ENCODE data around the gene TUBE1.

The TUBE1 gene

DNA sequence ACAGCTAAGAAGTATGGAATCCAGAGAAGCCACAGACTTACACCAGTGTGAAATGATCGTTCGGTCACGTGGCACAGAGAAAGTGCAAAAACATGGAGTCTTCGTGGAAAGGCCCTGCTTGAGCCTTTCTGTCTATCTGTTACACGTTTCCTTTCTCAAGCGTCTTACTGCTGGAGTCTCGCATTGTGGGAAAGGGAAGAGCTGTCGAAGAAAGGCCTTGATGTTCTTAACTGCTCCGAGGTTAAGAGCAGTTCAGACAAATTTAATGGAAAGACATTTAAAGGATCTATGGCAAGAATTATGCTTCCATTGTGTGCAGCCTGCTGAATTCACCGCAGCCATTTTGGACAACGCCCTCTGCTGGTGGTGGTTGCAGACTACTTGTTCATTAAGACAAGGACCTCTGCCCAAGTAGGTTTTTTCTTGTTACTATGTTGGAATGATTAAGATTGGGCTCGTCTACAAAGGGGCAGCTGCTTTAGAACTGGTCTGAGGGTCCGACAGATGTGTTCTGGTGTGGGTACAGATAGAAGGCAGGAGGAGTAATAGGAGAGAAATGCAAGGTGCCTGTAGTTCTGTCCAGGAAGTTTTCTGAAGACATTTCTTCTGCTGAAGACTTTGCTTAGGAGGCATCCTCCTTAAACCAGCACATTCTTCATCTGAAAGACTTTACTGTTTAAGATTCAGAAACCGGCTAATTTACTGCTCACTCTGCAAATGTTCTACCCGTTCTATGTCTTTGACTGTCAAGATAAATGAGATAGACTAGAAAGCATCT is 58.0 kb downstream of the TUBE1 start:
- peak overlapping the region; percentile 91 for H3K27ac Mint-ChIP-seq (ENCODE audit: low read depth)
- H3K36me3 Mint-ChIP-seq (ENCODE audit: insufficient read depth): no peaks in the 10 kb centered on the region
- H3K9me3 Mint-ChIP-seq: peaks cover 5% of the 10 kb centered on the region
- H3K4me3 Mint-ChIP-seq: peak overlapping the region; percentile 55
- H3K4me1 Mint-ChIP-seq: peaks cover 52% of the 10 kb centered on the region
- ATAC-seq (replicated peaks; ENCODE audit: extremely low read depth, poor library complexity, severe bottlenecking): no peak
- no peaks in the 10 kb centered on the region for H3K27me3 Mint-ChIP-seq
- DNase-seq (ENCODE audit: low spot score in 2 of 2): peak in 1 of 2 donors; percentile 47

DNA sequence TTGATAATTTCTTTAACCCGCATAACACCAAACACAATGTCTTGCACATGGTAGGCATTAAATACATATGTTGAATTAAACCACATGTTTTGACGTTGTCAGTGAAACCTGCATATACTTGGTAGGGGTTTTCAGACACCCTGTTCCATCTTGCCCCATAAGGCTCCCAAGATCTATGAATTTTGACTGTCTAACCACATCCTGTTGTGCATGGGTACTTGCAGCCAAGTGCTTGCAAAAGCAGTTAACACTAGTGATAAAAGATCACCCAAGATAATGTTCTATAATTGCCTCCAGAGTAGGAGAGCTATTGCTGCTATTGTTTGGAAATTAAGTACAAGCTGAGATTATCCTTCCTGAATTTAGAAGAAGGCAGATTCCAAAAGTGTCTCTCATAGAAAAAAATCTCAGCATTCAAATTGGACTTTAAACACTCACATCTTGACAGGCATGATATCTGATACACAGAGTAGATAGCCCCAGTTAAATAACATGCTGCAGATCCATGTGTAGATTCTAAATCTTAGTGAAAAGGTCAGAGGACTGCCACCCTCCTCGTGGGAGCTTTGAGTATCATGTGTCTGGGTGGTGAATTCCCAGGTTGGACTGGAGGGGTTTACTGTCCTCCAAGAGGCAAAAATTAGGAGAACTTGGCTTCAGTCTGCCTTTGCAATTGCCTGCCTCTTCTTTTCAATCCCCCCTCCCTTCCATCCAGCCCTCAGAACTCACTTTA is 59.2 kb downstream of the TUBE1 start:
- Mint-ChIP-seq H3K36me3 (ENCODE audit: insufficient read depth) (no peaks in the 10 kb centered on the region), H3K27ac (ENCODE audit: low read depth) (peak overlapping the region; percentile 91), H3K4me3 (peak overlapping the region; percentile 65), H3K4me1 (peaks cover 53% of the 10 kb centered on the region), H3K9me3 (peaks cover 7% of the 10 kb centered on the region), H3K27me3 (no peaks in the 10 kb centered on the region)
- ATAC-seq (replicated peaks; ENCODE audit: extremely low read depth, poor library complexity, severe bottlenecking): peak; percentile 98
- peak; percentile 20 to 56 for DNase-seq (ENCODE audit: low spot score in 2 of 2)

DNA sequence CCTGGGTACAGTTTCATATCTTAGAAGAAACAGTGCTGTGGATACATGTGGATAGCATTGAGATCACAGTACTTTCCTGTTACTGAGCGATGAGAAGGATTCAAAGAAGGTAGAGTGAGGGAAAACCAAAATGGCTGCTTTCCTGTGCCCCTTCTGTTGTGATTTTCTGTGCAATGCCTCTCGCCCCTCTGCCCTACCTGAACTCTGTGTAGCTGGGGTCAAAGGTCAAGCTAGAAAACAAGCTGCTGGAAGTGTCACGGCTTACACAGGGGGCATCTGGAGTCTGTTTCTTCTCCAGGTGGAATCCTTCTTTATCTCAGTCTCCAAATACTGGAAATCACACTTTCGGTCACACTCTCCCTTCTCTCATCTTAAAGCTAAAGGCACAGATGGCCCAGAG is 60.3 kb downstream of the TUBE1 start:
- DNase-seq (ENCODE audit: low spot score in 2 of 2) (no peak), ATAC-seq (replicated peaks; ENCODE audit: extremely low read depth, poor library complexity, severe bottlenecking) (no peak)
- Mint-ChIP-seq H3K4me1 (peaks cover 59% of the 10 kb centered on the region), H3K9me3 (peaks cover 7% of the 10 kb centered on the region), H3K4me3 (no peak overlapping the region), H3K36me3 (ENCODE audit: insufficient read depth) (no peaks in the 10 kb centered on the region), H3K27me3 (no peaks in the 10 kb centered on the region), H3K27ac (ENCODE audit: low read depth) (peak overlapping the region; percentile 91)

GRCh38 chr6:112024464-112024863 is 62.8 kb downstream of the TUBE1 start:
- no peak overlapping the region for H3K27ac Mint-ChIP-seq (ENCODE audit: low read depth)
- H3K4me1 Mint-ChIP-seq: peaks cover 41% of the 10 kb centered on the region
- DNase-seq (ENCODE audit: low spot score in 2 of 2) (no peak), ATAC-seq (replicated peaks; ENCODE audit: extremely low read depth, poor library complexity, severe bottlenecking) (no peak)
- H3K9me3 Mint-ChIP-seq: peaks cover 7% of the 10 kb centered on the region
- H3K36me3 Mint-ChIP-seq (ENCODE audit: insufficient read depth): peaks cover 1% of the 10 kb centered on the region
- no peak overlapping the region for H3K4me3 Mint-ChIP-seq
- H3K27me3 Mint-ChIP-seq: no peaks in the 10 kb centered on the region

GRCh38 chr6:112022749-112023148 is 64.5 kb downstream of the TUBE1 start:
- Mint-ChIP-seq H3K27me3 (no peaks in the 10 kb centered on the region), H3K27ac (ENCODE audit: low read depth) (no peak overlapping the region), H3K36me3 (ENCODE audit: insufficient read depth) (peaks cover 1% of the 10 kb centered on the region), H3K4me3 (no peak overlapping the region), H3K4me1 (peaks cover 23% of the 10 kb centered on the region), H3K9me3 (peaks cover 7% of the 10 kb centered on the region)
- ATAC-seq (replicated peaks; ENCODE audit: extremely low read depth, poor library complexity, severe bottlenecking) (no peak), DNase-seq (ENCODE audit: low spot score in 2 of 2) (no peak)

DNA sequence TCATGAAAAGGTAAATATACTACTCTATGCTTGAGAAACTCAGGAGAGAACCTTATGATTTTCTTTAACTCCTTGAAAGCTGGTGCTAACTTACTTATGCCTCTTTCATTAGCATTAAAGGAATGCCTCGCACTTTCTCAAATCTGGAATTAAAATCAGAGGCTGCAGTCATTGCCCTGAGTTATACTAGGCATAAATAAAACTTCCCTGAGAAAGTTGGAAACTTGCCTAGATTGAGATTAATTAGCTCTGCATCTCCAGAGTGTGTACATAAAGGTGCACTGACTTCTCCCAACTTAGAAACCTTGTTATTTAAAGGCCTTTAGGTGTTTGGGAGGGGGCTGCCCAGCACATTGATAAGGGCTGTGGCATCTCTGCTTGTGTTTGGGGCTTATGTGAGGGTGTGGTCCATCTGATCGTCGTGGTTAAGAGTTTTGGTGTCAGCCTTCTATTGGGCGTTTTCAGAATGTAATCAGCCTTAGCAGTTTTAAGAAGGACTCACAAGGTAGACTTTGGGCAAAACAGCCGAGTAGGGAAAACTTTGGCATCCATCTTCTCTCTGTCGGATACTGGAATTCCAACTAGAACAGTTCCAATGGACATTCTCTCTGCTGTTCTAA is 65.5 kb downstream of the TUBE1 start:
- Mint-ChIP-seq H3K9me3 (peaks cover 7% of the 10 kb centered on the region), H3K36me3 (ENCODE audit: insufficient read depth) (peaks cover 1% of the 10 kb centered on the region), H3K27ac (ENCODE audit: low read depth) (no peak overlapping the region), H3K4me3 (no peak overlapping the region), H3K4me1 (peaks cover 14% of the 10 kb centered on the region), H3K27me3 (no peaks in the 10 kb centered on the region)
- DNase-seq (ENCODE audit: low spot score in 2 of 2): no peak
- no peak for ATAC-seq (replicated peaks; ENCODE audit: extremely low read depth, poor library complexity, severe bottlenecking)

Measured in central memory CD8-positive, alpha-beta T cell (primary cell).